GM21447 (cell line): Measurements from ENCODE around the gene MACF1.

Experiments
- ATAC-seq: cut with Tn5 transposase; IDR thresholded peaks from one replicate; pipeline ENCODE4 v1.9.1; 2021; ENCODE audit not compliant: unreplicated experiment

The MACF1 gene

GRCh38 chr1:39346872-39347271 lies 142.4 kb downstream of the MACF1 start:
- no peak for ATAC-seq

DNA sequence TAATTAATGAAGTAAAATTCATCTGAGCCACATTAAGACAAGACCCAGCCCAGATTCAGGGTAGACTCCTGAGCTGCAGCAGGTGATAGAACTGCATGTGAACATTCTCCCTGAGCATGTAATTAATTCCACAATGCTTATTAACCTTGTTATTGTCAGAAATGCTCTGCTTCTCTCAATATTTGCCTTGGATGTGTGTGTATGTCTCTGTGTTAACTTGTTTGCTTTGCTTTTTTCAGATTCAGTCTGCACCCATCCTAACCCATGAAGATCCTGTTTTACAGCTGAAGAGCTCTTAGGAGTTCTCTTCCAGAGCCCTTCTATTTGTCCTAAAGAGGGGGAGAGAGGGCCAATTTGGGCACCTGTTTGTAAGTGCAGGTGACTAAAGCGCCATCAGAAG lies 143.8 kb downstream of the MACF1 start:
- no peak for ATAC-seq

GRCh38 chr1:39352881-39353280 lies 148.4 kb downstream of the MACF1 start:
- ATAC-seq, result no peak

- no peak for ATAC-seq
Measured at GRCh38 chr1:39354572-39354971, 150.1 kb downstream of the MACF1 start.

DNA sequence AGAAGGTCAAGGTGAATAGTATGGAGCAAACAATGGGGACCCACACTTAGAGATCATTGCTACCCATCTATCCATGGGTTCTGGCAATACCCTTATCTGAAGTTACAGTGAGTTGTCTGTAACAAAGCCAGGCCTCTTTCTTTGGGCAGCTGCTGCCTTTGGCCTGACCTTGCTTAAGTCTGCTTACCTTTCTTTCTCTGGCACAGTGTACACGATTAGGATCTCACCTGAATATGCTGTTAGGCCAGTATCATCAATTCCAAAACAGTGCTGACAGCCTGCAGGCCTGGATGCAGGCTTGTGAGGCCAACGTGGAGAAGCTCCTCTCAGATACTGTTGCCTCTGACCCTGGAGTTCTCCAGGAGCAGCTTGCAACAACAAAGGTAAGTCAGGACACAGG lies 154.0 kb downstream of the MACF1 start:
- ATAC-seq, result no peak

- no peak for ATAC-seq
Measured at GRCh38 chr1:39359028-39359570, 154.6 kb downstream of the MACF1 start.

GRCh38 chr1:39360731-39361130 lies 156.2 kb downstream of the MACF1 start:
- no peak for ATAC-seq

GRCh38 chr1:39361446-39361845 lies 157.0 kb downstream of the MACF1 start:
- no peak for ATAC-seq

GRCh38 chr1:39363267-39363666 lies 158.8 kb downstream of the MACF1 start:
- ATAC-seq, result no peak

GRCh38 chr1:39368045-39368444 lies 163.6 kb downstream of the MACF1 start:
- no peak for ATAC-seq

DNA sequence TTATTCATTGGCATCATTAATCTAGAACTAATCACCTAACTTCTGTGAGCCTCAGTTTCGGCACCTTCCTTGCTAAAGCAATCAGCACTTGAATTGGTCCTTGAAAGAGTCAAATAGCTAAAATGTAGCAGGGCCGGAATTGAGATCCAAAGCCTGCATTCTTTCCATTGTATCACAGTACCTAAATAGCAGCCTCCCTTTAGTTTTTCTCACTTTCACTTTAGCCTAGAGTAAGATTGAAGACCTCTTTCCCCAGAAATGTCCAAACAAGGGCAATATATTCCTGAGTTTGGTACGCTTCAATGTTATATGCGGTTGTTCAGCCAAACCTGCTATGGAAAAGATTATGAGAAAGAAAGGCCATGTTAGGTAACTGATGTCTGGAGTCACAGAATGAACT lies 165.1 kb downstream of the MACF1 start:
- ATAC-seq, result no peak

- ATAC-seq, result no peak
Measured at GRCh38 chr1:39370602-39371001, 166.1 kb downstream of the MACF1 start.

DNA sequence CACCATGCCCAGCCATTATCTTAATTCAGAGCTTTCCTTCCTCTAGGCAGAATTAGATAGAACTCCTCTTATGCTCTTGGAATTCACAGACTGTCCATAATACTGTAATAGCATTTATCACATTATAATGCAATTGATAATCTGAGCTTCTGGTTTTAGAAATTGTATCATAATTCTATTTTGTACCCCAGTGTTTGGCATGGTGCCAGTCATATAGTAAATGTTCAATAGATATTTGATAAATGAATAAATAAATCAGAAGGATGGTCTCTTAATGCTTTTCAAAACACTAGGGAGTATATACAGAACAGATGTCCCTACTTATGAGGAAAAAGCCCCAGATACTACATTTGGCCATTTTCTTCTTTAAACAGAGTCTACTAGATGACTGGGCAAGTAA lies 167.6 kb downstream of the MACF1 start:
- ATAC-seq, result no peak

DNA sequence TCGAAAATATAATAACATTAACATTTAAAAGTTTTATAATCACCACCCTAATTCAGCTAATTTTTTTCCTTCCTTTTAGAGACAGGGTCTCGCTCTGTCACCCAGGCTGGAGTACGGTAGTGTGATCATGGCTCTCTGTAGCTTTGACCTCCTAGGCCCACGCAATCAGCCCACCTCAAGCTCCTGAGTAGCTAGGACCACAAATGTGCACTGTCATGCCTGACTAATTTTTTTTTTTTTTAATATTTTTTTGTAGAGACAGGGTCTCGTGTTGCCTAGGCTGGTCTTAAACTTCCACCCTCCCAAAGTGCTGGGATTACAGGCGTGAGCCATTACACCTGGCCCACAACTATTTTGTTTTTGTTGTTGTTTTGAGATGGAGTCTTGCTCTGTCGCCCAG lies 172.2 kb downstream of the MACF1 start:
- no peak for ATAC-seq

DNA sequence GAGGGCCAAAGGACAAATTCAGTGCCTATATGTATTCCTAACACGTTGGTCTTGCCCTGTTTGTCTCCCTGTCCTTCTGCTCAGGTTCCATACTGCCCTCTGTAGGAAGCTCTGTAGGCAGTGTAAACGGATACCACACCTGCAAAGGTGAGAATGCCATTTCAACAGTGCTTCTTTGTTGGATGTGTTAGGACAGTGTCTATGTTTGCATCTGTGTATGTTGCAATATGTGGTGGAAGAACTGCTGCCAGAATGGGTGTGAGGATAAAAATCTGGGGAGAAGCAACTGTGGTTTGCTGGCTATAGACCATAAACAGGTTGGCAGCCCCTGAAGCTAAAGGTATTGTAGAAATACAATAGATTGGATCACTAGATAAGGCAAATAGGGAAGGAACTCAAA lies 173.9 kb downstream of the MACF1 start:
- ATAC-seq, result no peak

DNA sequence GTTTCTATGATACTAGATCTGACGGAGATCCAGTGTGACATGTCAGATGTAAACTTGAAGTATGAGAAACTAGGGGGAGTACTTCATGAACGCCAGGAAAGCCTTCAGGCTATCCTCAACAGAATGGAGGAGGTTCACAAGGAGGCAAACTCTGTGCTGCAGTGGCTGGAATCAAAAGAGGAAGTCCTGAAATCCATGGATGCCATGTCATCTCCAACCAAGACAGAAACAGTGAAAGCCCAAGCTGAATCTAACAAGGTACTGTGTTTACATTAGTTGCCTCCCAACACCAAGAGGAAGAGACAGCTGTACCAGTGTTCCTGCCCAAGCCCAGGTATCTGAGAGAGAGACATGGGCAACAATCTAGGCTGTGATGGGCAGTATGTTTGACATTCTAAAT lies 174.7 kb downstream of the MACF1 start:
- ATAC-seq, result no peak

DNA sequence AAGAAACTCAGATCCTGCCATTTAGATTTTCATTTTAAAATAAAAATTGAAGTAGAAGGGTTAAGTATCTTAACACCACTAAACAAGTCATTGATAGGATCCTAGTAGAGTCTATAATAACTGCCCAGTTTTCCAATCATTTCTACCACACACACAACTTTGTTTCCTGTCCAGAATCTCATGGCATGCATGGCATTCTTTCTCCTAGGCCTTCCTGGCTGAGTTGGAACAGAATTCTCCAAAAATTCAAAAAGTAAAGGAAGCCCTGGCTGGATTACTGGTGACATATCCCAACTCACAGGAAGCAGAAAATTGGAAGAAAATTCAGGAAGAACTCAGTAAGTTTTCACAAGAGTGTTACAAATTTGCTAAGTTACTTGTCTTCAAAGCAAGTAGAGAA lies 175.5 kb downstream of the MACF1 start:
- no peak for ATAC-seq

GRCh38 chr1:39381839-39382238 lies 177.3 kb downstream of the MACF1 start:
- ATAC-seq, result no peak

DNA sequence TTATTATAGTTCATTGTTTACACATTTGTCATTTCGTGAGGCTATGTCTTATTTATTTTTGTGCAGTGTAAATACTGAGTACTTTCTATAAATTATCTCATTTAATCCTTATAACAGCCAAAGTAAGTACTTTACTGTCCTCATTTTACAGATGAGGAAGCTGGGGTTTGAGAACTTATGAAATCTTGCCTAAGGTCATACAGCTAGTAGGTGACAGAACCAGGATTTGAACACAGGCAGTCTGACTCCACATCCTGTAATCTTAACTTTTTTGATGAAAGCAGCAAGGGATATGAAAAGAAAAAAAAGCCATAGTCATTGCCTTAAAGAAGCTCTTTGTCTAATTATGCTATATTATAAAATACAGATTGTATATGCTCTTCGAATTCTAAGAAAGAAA lies 179.8 kb downstream of the MACF1 start:
- ATAC-seq, result no peak

DNA sequence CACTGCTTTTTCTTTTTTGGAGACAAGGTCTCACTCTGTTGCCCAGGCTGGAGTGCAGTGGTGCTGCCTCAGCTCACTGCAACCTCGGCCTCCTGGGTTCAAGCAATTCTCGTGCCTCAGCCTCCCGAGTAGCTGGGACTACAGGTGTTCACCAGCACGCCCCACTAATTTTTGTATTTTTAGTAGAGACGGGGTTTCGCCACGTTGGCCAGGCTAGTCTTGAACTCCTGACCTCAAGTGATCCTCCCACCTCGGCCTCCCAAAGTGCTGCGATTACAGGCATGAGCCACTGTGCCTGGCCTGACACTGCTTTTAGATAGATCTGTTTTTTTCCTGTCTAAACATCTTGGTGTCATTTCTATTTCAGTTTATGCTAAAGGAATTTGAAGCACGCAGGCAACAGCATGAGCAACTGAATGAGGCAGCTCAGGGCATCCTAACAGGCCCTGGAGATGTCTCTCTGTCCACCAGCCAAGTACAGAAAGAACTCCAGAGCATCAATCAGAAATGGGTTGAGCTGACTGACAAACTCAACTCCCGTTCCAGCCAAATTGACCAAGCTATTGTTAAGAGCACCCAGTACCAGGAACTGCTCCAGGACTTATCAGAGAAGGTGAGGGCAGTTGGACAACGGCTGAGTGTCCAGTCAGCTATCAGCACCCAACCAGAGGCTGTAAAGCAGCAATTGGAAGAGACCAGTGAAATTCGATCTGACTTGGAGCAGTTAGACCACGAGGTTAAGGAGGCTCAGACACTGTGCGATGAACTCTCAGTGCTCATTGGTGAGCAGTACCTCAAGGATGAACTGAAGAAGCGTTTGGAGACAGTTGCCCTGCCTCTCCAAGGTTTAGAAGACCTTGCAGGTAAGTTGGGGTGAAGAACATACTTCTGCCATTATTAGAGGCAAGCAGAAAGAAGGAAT lies 180.8 kb downstream of the MACF1 start:
- no peak for ATAC-seq

DNA sequence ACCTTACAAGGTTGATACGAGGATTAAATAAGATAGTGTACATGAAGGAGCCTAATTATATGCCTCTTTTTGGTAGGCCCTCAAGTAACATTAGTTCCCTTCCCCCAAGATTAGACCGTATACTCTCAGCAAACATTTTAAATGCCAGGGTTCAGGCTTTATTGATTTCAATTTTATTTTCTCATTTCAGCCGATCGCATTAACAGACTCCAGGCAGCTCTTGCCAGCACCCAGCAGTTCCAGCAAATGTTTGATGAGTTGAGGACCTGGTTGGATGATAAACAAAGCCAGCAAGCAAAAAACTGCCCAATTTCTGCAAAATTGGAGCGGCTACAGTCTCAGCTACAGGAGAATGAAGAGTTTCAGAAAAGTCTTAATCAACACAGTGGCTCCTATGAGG lies 182.5 kb downstream of the MACF1 start:
- ATAC-seq, result no peak

- ATAC-seq, result no peak
Measured at GRCh38 chr1:39387452-39387851, 183.0 kb downstream of the MACF1 start.
